ENCODE results near the gene CFAP100. TPM values are rescaled to one million over a fixed set of nuclear protein-coding genes. Genes with fewer than 3 reads are reported as not detected.

The CFAP100 gene
- not detected for total RNA-seq (2021; ENCODE audit: unreplicated experiment)
- polyA plus RNA-seq (2012), result 0.18 and 0.25 TPM in 2 replicates
- percentile 10 among the genes with signal in this experiment for Bru-seq, nascent RNA
- BruChase-seq, experiment 1, labeled RNA remaining after a 6-hour chase, result not detected
- percentile 7 among the genes with signal in this experiment for BruChase-seq, experiment 2, labeled RNA remaining after a 2-hour chase
- long read RNA-seq, result 0 reads

GRCh38 chr3:126394179-126394976 lies at the start of gene CFAP100:
Gene CFAP100 (plus strand): TSS chr3:126394909. CDS start chr3:126396001, 1,092 bp downstream.
- no peaks in the 10 kb centered on the region for H3K79me2 ChIP-seq (ENCODE audit: insufficient read depth, low read length)
- BruUV-seq (replicated peaks), result no TSS peak
- H3K4me1 ChIP-seq (ENCODE audit: control insufficient read depth in 1 of 2, insufficient read depth in 2 of 2, low read length in 2 of 2), result peaks cover 4 to 5% of the 10 kb centered on the region in 2 experiments; a peak in 3 of 4 replicates
- no peaks in the 10 kb centered on the region for H4K20me1 ChIP-seq (ENCODE audit: insufficient read depth)
- DNase-seq (ENCODE audit: low read depth, low spot score), result no peak
- H3K4me2 ChIP-seq (ENCODE audit: low read length), result no peak within 1 kb of the TSS
- H2AFZ ChIP-seq (ENCODE audit: low read depth, low read length, poor library complexity, severe bottlenecking), result no peak within 1 kb of the TSS
- no peak within 1 kb of the TSS for H3K27ac ChIP-seq (ENCODE audit: low read depth, low read length)
- intact Hi-C loops (cut with micrococcal nuclease), result no loop called here
- no peak for ATAC-seq
- H3K36me3 ChIP-seq (ENCODE audit: control insufficient read depth in 1 of 2, insufficient read depth in 2 of 2, low read length in 2 of 2), result no peaks in the 10 kb centered on the region
- CTCF ChIA-PET, result no interaction called here
- H3K4me3 ChIP-seq (replicated peaks in 1 of 2; ENCODE audit: low read depth in 1 of 2, low read length in 2 of 2), result no peak within 1 kb of the TSS
- no peaks in the 10 kb centered on the region for H3K9me2 ChIP-seq (ENCODE audit: insufficient read depth)
- RAD21 ChIA-PET (ENCODE audit: low non-redundant PET in 1 of 2, low total read pairs in 2 of 2, uncharacterized antibody in 2 of 2, unreplicated experiment in 2 of 2), result no interaction called here
- no peak within 1 kb of the TSS for H3K9ac ChIP-seq (ENCODE audit: low read length)
- H3K9me3 ChIP-seq (ENCODE audit: control insufficient read depth in 1 of 2, insufficient read depth in 1 of 2, low read depth in 1 of 2, low read length in 2 of 2), result no peaks in the 10 kb centered on the region
- POLR2A ChIA-PET, result no interaction called here
- no peaks in the 10 kb centered on the region for H3K27me3 ChIP-seq (ENCODE audit: insufficient read depth, low read length)
- TF ChIP-seq JUND (IDR thresholded peaks at IDR 0.05), result no peak
- TF ChIP-seq RAD21 (IDR thresholded peaks at IDR 0.05; ENCODE audit: low read depth), result no peak
- no peak for TF ChIP-seq YY1 (IDR thresholded peaks at IDR 0.05; ENCODE audit: extremely low read depth, insufficient replicate concordance, low read depth, low read length)
- TF ChIP-seq FOSL1 (IDR thresholded peaks at IDR 0.05; ENCODE audit: low read depth), result no peak
- no peak for TF ChIP-seq TCF7L2 (IDR thresholded peaks at IDR 0.05; ENCODE audit: borderline replicate concordance, extremely low read depth, insufficient read depth, insufficient read length)
- TF ChIP-seq CBX3 (IDR thresholded peaks at IDR 0.05; ENCODE audit: low read depth), result no peak
- TF ChIP-seq CTCF (IDR thresholded peaks at IDR 0.05 in 2 of 3, conservative IDR thresholded peaks at IDR 0.05 in 1 of 3; ENCODE audit: borderline replicate concordance in 1 of 3, insufficient read depth in 1 of 3, low read depth in 2 of 3, low read length in 2 of 3), result no peak
- TF ChIP-seq ATF3 (IDR thresholded peaks at IDR 0.05), result no peak
- TF ChIP-seq ELF1 (IDR thresholded peaks at IDR 0.05; ENCODE audit: borderline replicate concordance, low read depth), result no peak
- no peak for TF ChIP-seq EZH2phosphoT487 (IDR thresholded peaks at IDR 0.05; ENCODE audit: borderline replicate concordance)
- no peak for TF ChIP-seq ZBTB33 (IDR thresholded peaks at IDR 0.05; ENCODE audit: extremely low read depth, insufficient replicate concordance, low read length)
- no peak for TF ChIP-seq CEBPB (IDR thresholded peaks at IDR 0.05; ENCODE audit: low read depth)
- no peak for TF ChIP-seq ZFX (IDR thresholded peaks at IDR 0.05)
- no peak for TF ChIP-seq SIN3A (IDR thresholded peaks at IDR 0.05; ENCODE audit: low read depth)
- TF ChIP-seq SP1 (IDR thresholded peaks at IDR 0.05; ENCODE audit: low read depth), result no peak
- no peak for TF ChIP-seq SRF (IDR thresholded peaks at IDR 0.05; ENCODE audit: low read depth)
- no peak for TF ChIP-seq POLR2AphosphoS5 (IDR thresholded peaks at IDR 0.05; ENCODE audit: low read depth, low read length)
- no peak for TF ChIP-seq POLR2A (IDR thresholded peaks at IDR 0.05; ENCODE audit: borderline replicate concordance, extremely low read depth, insufficient read depth, insufficient read length)
- TF ChIP-seq MAX (IDR thresholded peaks at IDR 0.05), result no peak
